Activated naive CD4-positive, alpha-beta T cell treated with anti-CD3 and anti-CD28 coated beads, Interleukin-2, amount 50 U/mL, for 24 hours (primary cell): ENCODE data around the gene CCDC137.
A peak's percentile ranks its signal among the peaks of the same experiment; 100 is the strongest.
"Not testable (repeated sequence)": the region's sequence is repeated elsewhere in the genome, so short reads cannot be mapped to it uniquely, and the experiment has no call there.

Source experiments
- H3K27ac Mint-ChIP-seq: one replicate; pipeline ENCODE4 v1.8.0; 2021; ENCODE audit warnings: mild to moderate bottlenecking, mixed read lengths
- H3K27me3 Mint-ChIP-seq: one replicate; pipeline ENCODE4 v1.8.0; 2021; ENCODE audit warnings: mixed read lengths
- H3K36me3 Mint-ChIP-seq: one replicate; pipeline ENCODE4 v1.8.0; 2021; ENCODE audit warnings: mixed read lengths
- H3K4me1 Mint-ChIP-seq: one replicate; pipeline ENCODE4 v1.8.0; 2021; ENCODE audit warnings: mixed read lengths
- H3K4me3 Mint-ChIP-seq: one replicate; pipeline ENCODE4 v1.8.0; 2021; ENCODE audit warnings: mild to moderate bottlenecking, mixed read lengths
- H3K9me3 Mint-ChIP-seq: one replicate; pipeline ENCODE4 v1.8.0; 2021; ENCODE audit warnings: mixed read lengths

CCDC137 gene

GRCh38 chr17:81665205-81666091 lies 1.1 kb upstream of the CCDC137 start:
- Mint-ChIP-seq H3K36me3 (peaks cover 7% of the 10 kb centered on the region), H3K4me3 (peak overlapping the region; percentile 99), H3K27ac (peak overlapping the region; percentile 98), H3K27me3 (no peaks in the 10 kb centered on the region), H3K4me1 (peaks cover 45% of the 10 kb centered on the region), H3K9me3 (no peaks in the 10 kb centered on the region)

- Mint-ChIP-seq H3K36me3 (peaks cover 7% of the 10 kb centered on the region), H3K9me3 (no peaks in the 10 kb centered on the region), H3K4me1 (peaks cover 45% of the 10 kb centered on the region), H3K27ac (peak overlapping the region; percentile 98), H3K4me3 (peak overlapping the region; percentile 99), H3K27me3 (no peaks in the 10 kb centered on the region)
These were observed 520 bp upstream of the CCDC137 start for GRCh38 chr17:81666092-81666341.

- H3K4me1 Mint-ChIP-seq = peaks cover 44% of the 10 kb centered on the region
- no peaks in the 10 kb centered on the region for H3K9me3 Mint-ChIP-seq
- peak overlapping the region; percentile 99 for H3K4me3 Mint-ChIP-seq
- no peak overlapping the region for H3K27ac Mint-ChIP-seq
- peaks cover 7% of the 10 kb centered on the region for H3K36me3 Mint-ChIP-seq
- no peaks in the 10 kb centered on the region for H3K27me3 Mint-ChIP-seq
These were observed 1.2 kb downstream of the CCDC137 start for GRCh38 chr17:81667754-81668153.

- Mint-ChIP-seq H3K36me3 (peaks cover 3% of the 10 kb centered on the region), H3K4me3 (no peak overlapping the region), H3K27ac (no peak overlapping the region), H3K27me3 (no peaks in the 10 kb centered on the region), H3K4me1 (peaks cover 21% of the 10 kb centered on the region), H3K9me3 (no peaks in the 10 kb centered on the region)
These were observed 6.0 kb downstream of the CCDC137 start for GRCh38 chr17:81672504-81672903.

GRCh38 chr17:81672954-81673353 lies 6.4 kb downstream of the CCDC137 start:
- Mint-ChIP-seq H3K27ac (no peak overlapping the region), H3K27me3 (no peaks in the 10 kb centered on the region), H3K9me3 (no peaks in the 10 kb centered on the region), H3K4me1 (peaks cover 17% of the 10 kb centered on the region), H3K4me3 (no peak overlapping the region), H3K36me3 (peaks cover 3% of the 10 kb centered on the region)

- no peak overlapping the region for H3K4me3 Mint-ChIP-seq
These were observed 7.2 kb downstream of the CCDC137 start for GRCh38 chr17:81673561-81674258.

GRCh38 chr17:81675515-81676221 lies 9.1 kb downstream of the CCDC137 start:
- not testable (repeated sequence) for H3K27me3 Mint-ChIP-seq, H3K27ac Mint-ChIP-seq, H3K36me3 Mint-ChIP-seq, H3K9me3 Mint-ChIP-seq, H3K4me1 Mint-ChIP-seq, H3K4me3 Mint-ChIP-seq

More at GRCh38 chr17:81673561-81674258, 7.2 kb downstream of the CCDC137 start:
- no peaks in the 10 kb centered on the region for H3K9me3 Mint-ChIP-seq
- H3K4me1 Mint-ChIP-seq = peaks cover 10% of the 10 kb centered on the region
- no peaks in the 10 kb centered on the region for H3K27me3 Mint-ChIP-seq
- peaks cover 1% of the 10 kb centered on the region for H3K36me3 Mint-ChIP-seq
- H3K27ac Mint-ChIP-seq = no peak overlapping the region

GRCh38 chr17:81676906-81677305 lies 10.4 kb downstream of the CCDC137 start:
- Mint-ChIP-seq H3K27me3 (no peaks in the 10 kb centered on the region), H3K9me3 (no peaks in the 10 kb centered on the region), H3K4me1 (peaks cover 6% of the 10 kb centered on the region), H3K36me3 (no peaks in the 10 kb centered on the region), H3K4me3 (no peak overlapping the region), H3K27ac (no peak overlapping the region)

- Mint-ChIP-seq H3K36me3 (no peaks in the 10 kb centered on the region), H3K9me3 (no peaks in the 10 kb centered on the region), H3K27me3 (no peaks in the 10 kb centered on the region), H3K4me1 (peaks cover 27% of the 10 kb centered on the region), H3K4me3 (peak overlapping the region; percentile 9), H3K27ac (no peak overlapping the region)
These were observed 13.6 kb downstream of the CCDC137 start for GRCh38 chr17:81680150-81680549.

GRCh38 chr17:81681672-81682071 lies 15.1 kb downstream of the CCDC137 start:
- peaks cover 32% of the 10 kb centered on the region for H3K4me1 Mint-ChIP-seq
- H3K9me3 Mint-ChIP-seq = no peaks in the 10 kb centered on the region
- peaks cover 3% of the 10 kb centered on the region for H3K36me3 Mint-ChIP-seq
- H3K4me3 Mint-ChIP-seq = peak overlapping the region; percentile 11
- H3K27ac Mint-ChIP-seq = no peak overlapping the region
- no peaks in the 10 kb centered on the region for H3K27me3 Mint-ChIP-seq

- no peaks in the 10 kb centered on the region for H3K9me3 Mint-ChIP-seq
- peaks cover 7% of the 10 kb centered on the region for H3K36me3 Mint-ChIP-seq
- H3K4me3 Mint-ChIP-seq = peak overlapping the region; percentile 94
- no peaks in the 10 kb centered on the region for H3K27me3 Mint-ChIP-seq
- H3K27ac Mint-ChIP-seq = peak overlapping the region; percentile 30
- peaks cover 39% of the 10 kb centered on the region for H3K4me1 Mint-ChIP-seq
These were observed 16.1 kb downstream of the CCDC137 start for GRCh38 chr17:81682565-81683207.

GRCh38 chr17:81683208-81683583 lies 16.7 kb downstream of the CCDC137 start:
- H3K4me3 Mint-ChIP-seq = peak overlapping the region; percentile 94
- H3K27ac Mint-ChIP-seq = peak overlapping the region; percentile 30
- no peaks in the 10 kb centered on the region for H3K9me3 Mint-ChIP-seq
- H3K4me1 Mint-ChIP-seq = peaks cover 39% of the 10 kb centered on the region
- H3K36me3 Mint-ChIP-seq = peaks cover 7% of the 10 kb centered on the region
- H3K27me3 Mint-ChIP-seq = no peaks in the 10 kb centered on the region

- peak within 1 kb of the TSS; percentile 94 for H3K4me3 Mint-ChIP-seq
- peaks cover 39% of the 10 kb centered on the region for H3K4me1 Mint-ChIP-seq
- H3K27ac Mint-ChIP-seq = peak within 1 kb of the TSS; percentile 98
- H3K36me3 Mint-ChIP-seq = peaks cover 7% of the 10 kb centered on the region
- no peaks in the 10 kb centered on the region for H3K9me3 Mint-ChIP-seq
- no peaks in the 10 kb centered on the region for H3K27me3 Mint-ChIP-seq
These were observed 17.3 kb downstream of the CCDC137 start, which contains the start of the genes ARL16 and HGS for GRCh38 chr17:81683584-81684441. Gene ARL16 (minus strand): TSS chr17:81683797. CDS start chr17:81683753, 44 bp downstream. Gene HGS (plus strand): TSS chr17:81684011. CDS start chr17:81684067, 56 bp downstream.

GRCh38 chr17:81684442-81684911 lies 17.9 kb downstream of the CCDC137 start:
- peak overlapping the region; percentile 76 for H3K27ac Mint-ChIP-seq
- no peaks in the 10 kb centered on the region for H3K27me3 Mint-ChIP-seq
- H3K4me1 Mint-ChIP-seq = peaks cover 42% of the 10 kb centered on the region
- H3K4me3 Mint-ChIP-seq = peak overlapping the region; percentile 92
- peaks cover 7% of the 10 kb centered on the region for H3K36me3 Mint-ChIP-seq
- H3K9me3 Mint-ChIP-seq = no peaks in the 10 kb centered on the region
